Keratinocyte (primary cell): Measurements from ENCODE around the gene ABCA3. TPM values are rescaled to one million over a fixed set of nuclear protein-coding genes. Genes with fewer than 3 reads are reported as not detected.

ENCODE experiments used
- DNase-seq: peaks from one replicate; pipeline ENCODE4 v3.0.0-alpha.2; 2011; ENCODE audit warnings: low read depth, missing footprints, low spot score
- FAIRE-seq: peaks from 2 replicates; lab custom pipeline; 2011; peaks lifted over from hg19 to GRCh38; lab: Jason Lieb, UNC
- H2AFZ ChIP-seq: 2 replicates; pipeline ENCODE4 v1.6.0; 2012; ENCODE audit warnings: low read length, control low read depth, inconsistent platforms; ENCODE audit not compliant: control insufficient read depth
- H3K27ac ChIP-seq: 2 replicates; pipeline ENCODE4 v1.5.1; 2011; ENCODE audit warnings: low read length; ENCODE audit not compliant: control insufficient read depth, insufficient read depth
- H3K27me3 ChIP-seq: 3 replicates; pipeline ENCODE4 v1.6.0; 2011; ENCODE audit warnings: low read length; ENCODE audit not compliant: control insufficient read depth, insufficient read depth; ENCODE audit errors: extremely low read depth
- H3K36me3 ChIP-seq, 2 experiments: 2 replicates in 1 of 2; 3 replicates in 1 of 2; pipeline ENCODE4 v1.5.1; 2011; ENCODE audit warnings: low read length in 2 of 2, mild to moderate bottlenecking in 1 of 2; ENCODE audit not compliant: control insufficient read depth in 2 of 2, insufficient read depth in 2 of 2; ENCODE audit errors: extremely low read depth in 1 of 2
- H3K4me1 ChIP-seq: 3 replicates; pipeline ENCODE4 v1.5.1; 2011; ENCODE audit warnings: low read length; ENCODE audit not compliant: control insufficient read depth, insufficient read depth; ENCODE audit errors: extremely low read depth
- H3K4me2 ChIP-seq: 3 replicates; pipeline ENCODE4 v1.6.0; 2011; ENCODE audit warnings: low read depth, low read length; ENCODE audit not compliant: control insufficient read depth, insufficient read depth; ENCODE audit errors: extremely low read depth
- H3K4me3 ChIP-seq, 3 experiments: fragments of 200-600 bp in 1 of 3; sonication (generic) in 1 of 3; 2 replicates in 2 of 3; 3 replicates in 1 of 3; pipeline ENCODE4 v1.5.1; 2011 to 2016; ENCODE audit warnings: low read length in 3 of 3, mild to moderate bottlenecking in 3 of 3, control low read depth in 2 of 3, inconsistent platforms in 1 of 3, low read depth in 1 of 3, mixed read lengths in 1 of 3, mixed run types in 1 of 3, moderate library complexity in 1 of 3; ENCODE audit not compliant: control insufficient read depth in 2 of 3, insufficient read depth in 2 of 3; ENCODE audit errors: extremely low read depth in 1 of 3
- H3K79me2 ChIP-seq: 2 replicates; pipeline ENCODE4 v1.6.0; 2012; ENCODE audit warnings: low read length; ENCODE audit not compliant: control insufficient read depth, insufficient read depth
- H3K9ac ChIP-seq: 3 replicates; pipeline ENCODE4 v1.6.0; 2011; ENCODE audit warnings: low read length; ENCODE audit not compliant: control insufficient read depth, insufficient read depth; ENCODE audit errors: extremely low read depth
- H3K9me1 ChIP-seq: 3 replicates; pipeline ENCODE4 v1.6.0; 2011; ENCODE audit warnings: low read length; ENCODE audit not compliant: control insufficient read depth, insufficient read depth; ENCODE audit errors: extremely low read depth
- H3K9me3 ChIP-seq: 2 replicates; pipeline ENCODE4 v1.5.1; 2012; ENCODE audit warnings: low read depth, low read length; ENCODE audit not compliant: control insufficient read depth
- H4K20me1 ChIP-seq: 3 replicates; pipeline ENCODE4 v1.6.0; 2011; ENCODE audit warnings: low read length; ENCODE audit not compliant: control insufficient read depth, insufficient read depth; ENCODE audit errors: extremely low read depth
- CTCF ChIP-seq, 3 experiments: IDR thresholded peaks in 1 of 3; conservative IDR thresholded peaks in 1 of 3; optimal IDR thresholded peaks in 1 of 3; 2 replicates in 2 of 3; 3 replicates in 1 of 3; pipeline versions ENCODE3 to v1.5.1; 2011; ENCODE audit warnings: low read length in 3 of 3, mild to moderate bottlenecking in 3 of 3, moderate library complexity in 2 of 3, control low read depth in 1 of 3, inconsistent platforms in 1 of 3; ENCODE audit not compliant: insufficient read depth in 2 of 3; ENCODE audit errors: extremely low read depth in 1 of 3
- EZH2 ChIP-seq: IDR thresholded peaks from one replicate; pipeline ENCODE4 v1.6.1; 2012; ENCODE audit warnings: inconsistent platforms, mild to moderate bottlenecking, low read length, moderate library complexity
- dilution Hi-C: fragments of 300-500 bp; cut with MboI; formaldehyde crosslinking; loops from one replicate; pipeline ENCODE4 v1.7.0; 2020; ENCODE audit warnings: low sequenced_read_pairs; ENCODE audit not compliant: extremely low pct_ligation_motif_present
- polyA plus RNA-seq, 5 experiments: library from polyadenylated mRNA; depleted of rRNA in 3 of 5; stranded (reverse) in 3 of 5; stranded (forward) in 1 of 5; unstranded in 1 of 5; fragments of >200 nt; gene quantifications; 1 replicate in 1 of 5; 2 replicates in 3 of 5; 3 replicates in 1 of 5; pipeline versions ENCODE4 v1.2.1 to v1.2.3, GENCODE V29; 2011 to 2012; ENCODE audit warnings: missing spikeins in 2 of 5, low read depth in 1 of 5, low replicate concordance in 1 of 5

ABCA3 gene
- polyA plus RNA-seq, 1 donor (not counting 4 experiments of a cell fraction or from before 2014, with no cell fraction given) = 0.08 TPM

GRCh38 chr16:2233872-2234812 is 106.4 kb downstream of the ABCA3 start:
- Histone ChIP-seq H3K4me2 (no peak overlapping the region), H3K9ac (no peak overlapping the region), H3K27ac (no peak overlapping the region), H4K20me1 (peaks cover 10% of the 10 kb centered on the region), H3K4me3 (no peak overlapping the region), H2AFZ (no peak overlapping the region), H3K79me2 (no peaks in the 10 kb centered on the region), H3K4me1 (peaks cover 11% of the 10 kb centered on the region), H3K27me3 (peaks cover 32% of the 10 kb centered on the region), H3K9me3 (no peaks in the 10 kb centered on the region), H3K36me3 (peaks cover 21 to 41% of the 10 kb centered on the region in 2 experiments), H3K9me1 (peaks cover 3% of the 10 kb centered on the region)
- TF ChIP-seq EZH2 (no peak), CTCF (optimal IDR thresholded peaks at IDR 0.05 in 1 of 3, IDR thresholded peaks at IDR 0.05 in 1 of 3, conservative IDR thresholded peaks at IDR 0.05 in 1 of 3; ENCODE audit: extremely low read depth in 1 of 3, insufficient read depth in 2 of 3, low read length in 3 of 3) (no peak)
- FAIRE-seq (no peak), DNase-seq (no peak)
- dilution Hi-C loops = no loop called here

GRCh38 chr16:2233046-2233775 is 107.3 kb downstream of the ABCA3 start:
- dilution Hi-C loops = no loop called here
- no peak overlapping the region for H3K27ac ChIP-seq
- peaks cover 28% of the 10 kb centered on the region for H3K27me3 ChIP-seq
- no peaks in the 10 kb centered on the region for H3K9me3 ChIP-seq
- H4K20me1 ChIP-seq = peaks cover 10% of the 10 kb centered on the region
- peaks cover 3% of the 10 kb centered on the region for H3K9me1 ChIP-seq
- no peak for FAIRE-seq
- H2AFZ ChIP-seq = no peak overlapping the region
- H3K4me3 ChIP-seq = no peak overlapping the region
- H3K4me2 ChIP-seq = no peak overlapping the region
- DNase-seq = no peak
- peaks cover 6% of the 10 kb centered on the region for H3K79me2 ChIP-seq
- no peak overlapping the region for H3K9ac ChIP-seq
- peaks cover 26 to 50% of the 10 kb centered on the region in 2 experiments for H3K36me3 ChIP-seq
- peaks cover 11% of the 10 kb centered on the region for H3K4me1 ChIP-seq
- TF ChIP-seq EZH2 (no peak), CTCF (optimal IDR thresholded peaks at IDR 0.05 in 1 of 3, IDR thresholded peaks at IDR 0.05 in 1 of 3, conservative IDR thresholded peaks at IDR 0.05 in 1 of 3; ENCODE audit: extremely low read depth in 1 of 3, insufficient read depth in 2 of 3, low read length in 3 of 3) (no peak)
